HT1080 (cell line): ENCODE measurements around the gene TSFM. TPM values are rescaled to one million over a fixed set of nuclear protein-coding genes. Genes with fewer than 3 reads are reported as not detected.

ENCODE experiments used
- small RNA-seq: library from RNA; depleted of rRNA; stranded (forward); fragments of <200 nt; gene quantifications from one replicate; pipeline ENCODE3, GENCODE V24; 2014
- total RNA-seq: library from RNA; depleted of rRNA; stranded (reverse); fragments of >200 nt; shearing (Covaris generic); gene quantifications from 2 replicates; pipeline ENCODE4 v1.2.3, GENCODE V29; 2014; rRNA removed

The TSFM gene
- total RNA-seq, 1 experiment from 2014 or later, result 55.0 TPM

Small RNAs within 50 kb of the gene (small RNA-seq; reads per million reads assigned to genes)
- gene MIR26A2 (0.11 reads per million), gene RNU6-1083P (not detected)

Other genes starting within 250 kb of the TSFM start
- gene DCTN2, start 235.6 kb upstream of the TSFM start, total RNA-seq, result 79.5 and 87.1 TPM in 2 replicates
- gene KIF5A, start 232.7 kb upstream of the TSFM start, total RNA-seq, result not detected in 2 replicates
- gene PIP4K2C, start 191.6 kb upstream of the TSFM start, total RNA-seq, result 21.3 and 27.5 TPM in 2 replicates
- 11.3 and 16.7 TPM in 2 replicates for gene DTX3, start 178.0 kb upstream of the TSFM start, total RNA-seq
- 5.7 and 6.0 TPM in 2 replicates for gene ARHGEF25, start 171.4 kb upstream of the TSFM start, total RNA-seq
- 23.6 and 34.1 TPM in 2 replicates for gene B4GALNT1, start 149.6 kb upstream of the TSFM start, total RNA-seq
- gene OS9, start 88.7 kb upstream of the TSFM start, total RNA-seq, result 78.0 and 78.9 TPM in 2 replicates
- gene AGAP2, start 44.0 kb upstream of the TSFM start, total RNA-seq, result 11.2 and 11.6 TPM in 2 replicates
- gene TSPAN31, start 37.7 kb upstream of the TSFM start, total RNA-seq, result 21.6 and 28.9 TPM in 2 replicates
- 442 and 461 TPM in 2 replicates for gene CDK4, start 30.5 kb upstream of the TSFM start, total RNA-seq
- 11.3 and 15.9 TPM in 2 replicates for gene MARCHF9, start 27.7 kb upstream of the TSFM start, total RNA-seq
- gene CYP27B1, start 15.7 kb upstream of the TSFM start, total RNA-seq, result 0.17 and 0.19 TPM in 2 replicates
- 26.9 and 31.6 TPM in 2 replicates for gene METTL1, start 10.7 kb upstream of the TSFM start, total RNA-seq
- gene EEF1AKMT3, start 10.2 kb upstream of the TSFM start, total RNA-seq, result 3.7 and 7.0 TPM in 2 replicates
- 0.13 TPM in 2 replicates for gene AVIL, start 35.9 kb downstream of the TSFM start, total RNA-seq
- gene CTDSP2, start 63.9 kb downstream of the TSFM start, total RNA-seq, result 30.3 and 43.3 TPM in 2 replicates
- 17.8 and 24.6 TPM in 2 replicates for gene ATP23, start 158.8 kb downstream of the TSFM start, total RNA-seq